ENCODE results near the gene SLC1A2.

Gene SLC1A2

DNA sequence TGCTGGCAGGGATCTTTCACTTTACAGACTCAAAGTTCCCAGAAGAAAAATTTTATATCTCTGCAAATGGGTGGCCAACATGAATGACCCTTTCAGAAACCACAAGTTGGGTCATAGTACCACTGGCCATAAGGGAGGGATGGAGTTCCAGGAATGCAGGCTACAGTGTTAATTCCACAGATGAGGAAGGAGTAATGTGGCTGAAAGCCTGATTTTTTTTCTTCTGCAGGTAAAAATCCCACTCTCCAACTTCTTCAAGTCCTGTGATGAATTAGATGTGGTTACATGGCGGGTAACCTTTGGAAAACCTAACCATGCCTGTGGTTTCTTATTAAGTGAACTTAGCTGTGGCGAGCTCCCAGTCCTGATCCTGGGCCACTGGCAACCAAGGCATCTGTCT, 103.2 kb downstream of the SLC1A2 start:
- no peak overlapping the region for H3K4me3 ChIP-seq (ENCODE audit: low read depth, low read length)
- TF ChIP-seq, protein P1, sequence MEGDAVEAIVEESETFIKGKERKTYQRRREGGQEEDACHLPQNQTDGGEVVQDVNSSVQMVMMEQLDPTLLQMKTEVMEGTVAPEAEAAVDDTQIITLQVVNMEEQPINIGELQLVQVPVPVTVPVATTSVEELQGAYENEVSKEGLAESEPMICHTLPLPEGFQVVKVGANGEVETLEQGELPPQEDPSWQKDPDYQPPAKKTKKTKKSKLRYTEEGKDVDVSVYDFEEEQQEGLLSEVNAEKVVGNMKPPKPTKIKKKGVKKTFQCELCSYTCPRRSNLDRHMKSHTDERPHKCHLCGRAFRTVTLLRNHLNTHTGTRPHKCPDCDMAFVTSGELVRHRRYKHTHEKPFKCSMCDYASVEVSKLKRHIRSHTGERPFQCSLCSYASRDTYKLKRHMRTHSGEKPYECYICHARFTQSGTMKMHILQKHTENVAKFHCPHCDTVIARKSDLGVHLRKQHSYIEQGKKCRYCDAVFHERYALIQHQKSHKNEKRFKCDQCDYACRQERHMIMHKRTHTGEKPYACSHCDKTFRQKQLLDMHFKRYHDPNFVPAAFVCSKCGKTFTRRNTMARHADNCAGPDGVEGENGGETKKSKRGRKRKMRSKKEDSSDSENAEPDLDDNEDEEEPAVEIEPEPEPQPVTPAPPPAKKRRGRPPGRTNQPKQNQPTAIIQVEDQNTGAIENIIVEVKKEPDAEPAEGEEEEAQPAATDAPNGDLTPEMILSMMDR (IDR thresholded peaks at IDR 0.05; ENCODE audit: insufficient read depth, low read length, missing control alignments), result no peak
- ChIA-PET CTCF (interaction anchor here (1.2 to 1.4 kb wide), 2 partner anchors 10 to 12 kb away, joined by 3 to 5 read pairs; no protein-coding TSS in a partner anchor), POLR2A (no interaction called here)
- DNase-seq (ENCODE audit: low read depth, low spot score), result no peak

DNA sequence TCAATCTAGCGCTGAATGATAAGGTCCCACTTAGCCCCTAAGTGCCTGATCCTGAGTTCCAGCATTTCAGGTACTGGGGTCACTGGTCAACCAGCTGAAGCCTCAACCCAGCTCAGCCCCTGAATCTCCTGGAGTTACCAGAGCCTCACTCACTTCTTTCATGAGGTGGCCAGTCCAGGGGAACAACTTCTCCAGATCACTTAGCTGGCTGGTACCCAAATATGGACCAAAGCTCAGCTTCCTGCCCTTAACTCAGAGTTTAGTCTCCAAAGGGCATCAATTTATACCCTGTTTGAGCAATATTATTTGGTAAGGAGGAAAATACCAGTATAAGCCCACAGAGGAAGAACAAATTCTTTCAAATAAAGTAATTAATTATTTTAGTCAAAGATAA, 105.6 kb downstream of the SLC1A2 start:
- ChIA-PET CTCF (interaction anchor here (1.1 kb wide), 1 partner anchor 10 kb away, joined by 4 read pairs; no protein-coding TSS in a partner anchor), POLR2A (no interaction called here)
- H3K4me3 ChIP-seq (ENCODE audit: low read depth, low read length), result no peak overlapping the region
- no peak for DNase-seq (ENCODE audit: low read depth, low spot score)
- TF ChIP-seq, protein P1 (IDR thresholded peaks at IDR 0.05; ENCODE audit: insufficient read depth, low read length, missing control alignments), result no peak

DNA sequence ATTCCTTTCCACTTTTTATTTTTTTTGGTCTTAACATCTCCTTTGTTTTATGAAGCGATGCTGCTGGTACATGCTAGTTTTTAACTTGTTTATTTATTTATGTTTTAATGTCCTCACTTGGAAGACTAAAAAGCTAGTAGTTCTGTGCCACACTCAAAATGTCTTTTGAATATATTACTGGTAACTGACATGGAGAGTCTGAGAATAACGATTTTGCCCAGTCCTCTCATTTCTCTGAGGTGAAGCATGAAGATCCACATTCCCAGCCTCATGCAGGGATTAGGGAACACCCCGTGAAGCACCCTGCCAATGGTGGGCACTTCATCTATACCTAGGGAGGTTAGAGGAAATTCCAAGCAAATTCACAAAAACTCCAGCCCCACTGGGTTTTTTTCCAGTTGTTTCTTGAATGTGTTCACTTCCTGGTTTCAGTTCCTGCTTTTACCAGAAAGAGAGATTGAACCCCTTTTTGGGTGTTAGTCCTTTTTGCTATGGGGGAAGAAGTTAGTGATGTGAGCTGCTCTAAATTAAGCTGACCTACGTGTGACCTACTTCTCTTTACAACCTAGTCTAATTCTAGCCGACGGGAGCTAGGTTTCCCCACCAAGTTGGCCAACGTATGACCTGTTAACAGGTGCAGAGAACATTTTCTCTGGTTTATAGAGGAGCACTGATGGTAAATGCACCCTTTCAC, 106.1 kb downstream of the SLC1A2 start:
- ChIA-PET POLR2A (no interaction called here), CTCF (interaction anchor here (1.1 kb wide), 1 partner anchor 9 kb away, joined by 4 read pairs; no protein-coding TSS in a partner anchor)
- TF ChIP-seq, protein P1 (IDR thresholded peaks at IDR 0.05; ENCODE audit: insufficient read depth, low read length, missing control alignments), result no peak

DNA sequence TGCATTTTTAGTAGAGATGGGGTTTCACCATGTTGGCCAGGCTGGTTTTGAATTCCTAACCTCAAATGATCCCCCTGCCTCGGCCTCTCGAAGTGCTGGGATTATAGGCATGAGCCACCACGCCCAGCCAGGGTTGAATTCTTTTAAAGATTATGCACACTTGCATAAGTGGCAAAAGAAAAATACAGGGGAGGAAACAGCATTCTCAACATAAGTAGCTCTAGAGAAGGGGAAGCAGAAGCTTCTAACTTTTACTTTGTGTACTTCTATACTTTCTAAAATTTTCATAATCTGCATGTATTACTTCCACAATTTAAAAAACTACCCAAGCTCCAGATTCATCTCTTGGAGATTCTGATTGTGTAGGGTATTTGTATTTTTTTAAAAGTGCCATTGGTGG, 108.0 kb downstream of the SLC1A2 start:
- ChIA-PET POLR2A (no interaction called here), CTCF (no interaction called here)
- DNase-seq (ENCODE audit: low read depth, low spot score), result no peak
- no peak overlapping the region for H3K4me3 ChIP-seq (ENCODE audit: low read depth, low read length)
- TF ChIP-seq, protein P1 (IDR thresholded peaks at IDR 0.05; ENCODE audit: insufficient read depth, low read length, missing control alignments), result no peak

More for the DNA sequence above, 106.1 kb downstream of the SLC1A2 start:
- no peak overlapping the region for H3K4me3 ChIP-seq (ENCODE audit: low read depth, low read length)
- DNase-seq (ENCODE audit: low read depth, low spot score), result no peak

DNA sequence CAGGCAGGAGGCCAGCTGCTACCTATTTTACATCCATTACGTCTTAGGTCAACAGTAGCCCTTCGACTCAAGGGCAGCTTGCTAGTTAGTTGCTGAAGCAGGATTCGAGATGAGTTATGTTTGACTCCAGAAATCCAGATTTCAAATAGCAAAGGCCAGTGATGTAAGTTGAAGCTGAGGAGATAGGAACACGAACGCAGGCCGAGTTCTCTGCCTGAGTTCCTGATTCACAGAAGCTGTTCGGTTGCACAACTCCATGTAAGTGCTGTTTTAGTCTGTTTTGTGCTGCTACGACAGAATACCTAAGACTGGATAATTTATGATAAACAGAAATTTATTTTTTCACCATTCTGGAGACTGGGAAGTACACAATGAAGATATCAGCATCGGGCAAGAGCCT, 111.2 kb downstream of the SLC1A2 start:
- DNase-seq (ENCODE audit: low read depth, low spot score), result no peak
- CTCF ChIA-PET, result interaction anchor here (0.9 to 3.5 kb wide), 4 partner anchors 10 to 381 kb away, joined by 3 to 19 read pairs (median 6); no protein-coding TSS in a partner anchor
- POLR2A ChIA-PET, result no interaction called here
- no peak overlapping the region for H3K4me3 ChIP-seq (ENCODE audit: low read depth, low read length)
- TF ChIP-seq, protein P1 (IDR thresholded peaks at IDR 0.05; ENCODE audit: insufficient read depth, low read length, missing control alignments), result no peak

DNA sequence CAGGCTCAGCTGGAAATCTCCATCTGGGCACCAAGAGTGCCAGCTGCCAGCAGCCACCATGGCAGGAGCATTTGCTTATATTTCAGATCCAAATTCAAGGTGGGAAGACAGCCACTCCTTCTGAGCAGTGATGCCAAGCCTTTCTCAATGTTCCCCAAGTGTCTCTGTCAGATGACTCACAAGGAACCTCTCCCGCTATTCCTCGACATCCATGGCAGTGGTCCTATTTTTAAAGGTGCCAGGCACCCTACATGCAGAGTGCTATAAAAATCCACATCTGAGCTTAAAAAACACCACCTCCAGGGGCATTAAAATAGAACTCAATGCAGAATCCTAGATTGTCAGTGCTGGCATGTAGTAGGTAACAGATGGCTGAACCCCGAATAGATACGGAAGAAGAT, 112.1 kb downstream of the SLC1A2 start:
- H3K4me3 ChIP-seq (ENCODE audit: low read depth, low read length), result no peak overlapping the region
- ChIA-PET CTCF (interaction anchor here (0.7 to 3.5 kb wide), 6 partner anchors 9 to 380 kb away, joined by 3 to 19 read pairs (median 6); no protein-coding TSS in a partner anchor), POLR2A (no interaction called here)
- TF ChIP-seq, protein P1 (IDR thresholded peaks at IDR 0.05; ENCODE audit: insufficient read depth, low read length, missing control alignments), result no peak
- DNase-seq (ENCODE audit: low read depth, low spot score), result no peak
